NCI-H345 (cell line): Measurements from ENCODE around the gene SLC35F2.
"Not testable (repeated sequence)": the region's sequence is repeated elsewhere in the genome, so short reads cannot be mapped to it uniquely, and the experiment has no call there.

Source experiments
- DNase-seq: peaks from one replicate; lab custom pipeline; 2025; lab: John Stamatoyannopoulos, UW

Gene SLC35F2

GRCh38 chr11:107842412-107843100 lies 16.0 kb downstream of the SLC35F2 start:
- no peak for DNase-seq

- DNase-seq, result no peak
Measured at GRCh38 chr11:107840129-107840484, 18.5 kb downstream of the SLC35F2 start.

- DNase-seq, result no peak
Measured at GRCh38 chr11:107836851-107837250, 21.7 kb downstream of the SLC35F2 start.

DNA sequence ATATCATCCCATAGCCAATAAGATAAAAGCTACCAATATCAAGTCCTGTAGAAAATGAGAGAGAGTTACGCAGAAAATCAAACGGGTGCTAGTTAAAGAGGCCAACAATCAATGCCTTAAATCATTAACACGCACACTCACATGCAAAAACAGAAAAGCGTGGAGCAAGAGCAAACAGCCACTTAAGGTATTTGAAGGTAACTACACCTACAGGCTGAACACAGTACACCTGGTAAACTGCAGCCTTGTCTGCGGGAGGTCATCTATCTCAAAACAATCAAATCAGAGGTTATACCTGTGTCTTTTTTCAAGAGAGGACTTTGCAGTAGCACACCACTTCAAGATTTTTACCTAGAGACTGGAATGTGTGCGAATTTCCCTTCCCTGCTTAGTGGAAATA lies 23.6 kb downstream of the SLC35F2 start:
- no peak for DNase-seq

DNA sequence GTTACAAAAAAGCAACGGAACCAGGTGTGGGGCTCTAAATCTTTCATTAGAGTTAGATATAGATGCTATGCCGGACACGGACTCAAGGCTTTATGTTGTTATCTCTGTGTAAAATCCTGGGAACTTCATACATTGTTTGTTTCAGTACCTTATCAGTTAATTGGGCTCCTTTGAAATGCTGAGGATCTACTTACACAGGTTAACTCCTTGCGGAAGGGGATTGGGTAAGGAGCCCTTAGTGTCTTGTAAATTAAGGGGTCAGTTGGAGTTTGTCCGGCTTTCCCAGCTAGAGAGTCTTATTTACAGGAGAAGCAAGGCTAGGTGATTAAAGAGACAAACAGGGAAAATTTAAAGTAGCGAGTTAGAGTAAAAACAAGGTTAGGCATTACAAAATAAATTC lies 24.7 kb downstream of the SLC35F2 start:
- DNase-seq, result not testable (repeated sequence)

- no peak for DNase-seq
Measured at GRCh38 chr11:107830915-107831540, 27.6 kb downstream of the SLC35F2 start.

DNA sequence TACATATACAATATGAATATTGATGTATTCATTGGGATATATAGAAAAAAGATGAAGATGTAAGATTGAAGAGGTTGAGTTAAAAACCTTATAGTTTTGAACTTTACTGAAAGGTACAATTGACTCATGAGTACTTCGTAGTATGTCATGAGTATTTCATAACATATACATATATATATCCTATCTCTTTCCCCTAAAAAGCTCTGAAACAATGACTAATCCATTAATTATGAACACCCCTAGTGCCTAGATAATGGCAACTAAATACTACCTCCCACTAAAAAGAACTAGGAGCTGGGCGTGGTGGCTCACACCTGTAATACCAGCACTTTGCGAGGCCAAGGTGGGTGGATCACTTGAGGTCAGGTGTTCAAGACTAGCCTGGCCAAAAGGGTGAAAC lies 31.5 kb downstream of the SLC35F2 start:
- no peak for DNase-seq

GRCh38 chr11:107825875-107826274 lies 32.7 kb downstream of the SLC35F2 start:
- no peak for DNase-seq

GRCh38 chr11:107824668-107825369 lies 33.8 kb downstream of the SLC35F2 start:
- DNase-seq, result no peak

- DNase-seq, result no peak
Measured at GRCh38 chr11:107821199-107821927, 37.2 kb downstream of the SLC35F2 start.

DNA sequence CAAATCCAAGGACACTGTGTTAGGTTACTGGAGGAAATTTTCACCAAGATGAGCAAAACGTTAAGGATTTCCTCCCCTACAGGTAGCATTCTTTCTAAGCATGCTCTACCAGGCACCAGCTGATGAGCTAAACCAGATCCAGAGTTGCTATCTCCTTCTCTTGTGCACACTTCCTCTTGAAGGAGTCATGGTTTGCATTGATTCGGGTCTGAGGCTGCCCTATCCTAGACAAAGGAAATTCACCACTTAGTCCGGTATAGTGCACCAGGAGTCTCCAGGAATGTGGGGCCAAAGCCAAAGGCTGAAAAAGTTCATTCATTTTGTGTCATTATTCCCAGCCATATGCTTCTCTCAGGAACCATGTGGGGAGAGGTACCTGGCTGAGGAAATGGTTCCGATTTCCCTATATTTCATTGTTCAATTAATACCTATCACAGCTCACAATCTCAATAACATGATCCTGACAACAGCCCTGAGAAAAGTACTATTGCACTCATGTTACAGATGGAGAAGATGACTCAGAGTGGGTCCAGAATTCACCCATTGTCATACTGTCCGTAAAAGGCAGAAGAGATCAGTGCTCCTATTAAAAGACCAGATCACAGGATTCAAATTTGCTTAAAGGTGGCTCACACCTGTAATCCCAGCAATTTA lies 39.1 kb downstream of the SLC35F2 start:
- DNase-seq, result no peak

GRCh38 chr11:107818491-107818890 lies 40.1 kb downstream of the SLC35F2 start:
- DNase-seq, result no peak

GRCh38 chr11:107816028-107816427 lies 42.6 kb downstream of the SLC35F2 start:
- DNase-seq, result no peak

DNA sequence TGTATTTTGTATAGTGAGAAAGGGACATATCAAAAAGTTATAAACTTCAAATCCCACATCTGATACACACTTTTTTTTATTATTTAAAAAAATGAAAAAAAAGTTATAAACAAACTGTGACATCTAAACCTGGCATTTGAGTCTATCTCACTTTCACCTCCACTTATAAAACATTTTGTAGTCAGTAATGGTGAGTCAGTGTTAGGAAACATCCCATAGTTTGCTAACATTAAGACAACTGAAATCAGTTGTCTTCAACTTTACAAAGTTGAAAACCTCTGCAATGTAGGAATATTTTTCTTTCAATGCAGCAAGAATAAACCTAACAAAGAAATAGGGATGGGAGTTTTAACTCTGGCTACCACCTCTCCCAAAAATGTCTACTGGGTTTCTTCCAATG lies 47.7 kb downstream of the SLC35F2 start:
- DNase-seq, result no peak

DNA sequence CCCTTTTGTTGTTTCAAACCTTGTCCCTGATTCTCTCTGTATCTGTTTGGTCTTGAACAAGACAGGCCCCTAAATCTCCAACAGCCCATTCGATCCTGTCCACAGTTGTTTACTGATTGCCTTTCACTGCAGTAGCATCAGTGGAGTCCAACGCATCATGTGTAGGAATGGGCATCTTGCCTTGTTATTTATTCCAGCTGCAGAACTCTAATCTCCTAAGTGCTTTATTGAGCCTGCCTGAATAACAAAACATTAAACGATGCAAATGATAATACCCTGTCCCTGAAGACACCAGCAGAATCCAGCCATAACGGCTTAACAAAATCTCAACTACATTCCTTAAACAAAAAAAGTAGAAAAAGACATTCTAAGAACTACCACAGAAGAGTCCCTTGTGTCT lies 50.1 kb downstream of the SLC35F2 start:
- no peak for DNase-seq

GRCh38 chr11:107804971-107805370 lies 53.6 kb downstream of the SLC35F2 start:
- DNase-seq, result no peak

DNA sequence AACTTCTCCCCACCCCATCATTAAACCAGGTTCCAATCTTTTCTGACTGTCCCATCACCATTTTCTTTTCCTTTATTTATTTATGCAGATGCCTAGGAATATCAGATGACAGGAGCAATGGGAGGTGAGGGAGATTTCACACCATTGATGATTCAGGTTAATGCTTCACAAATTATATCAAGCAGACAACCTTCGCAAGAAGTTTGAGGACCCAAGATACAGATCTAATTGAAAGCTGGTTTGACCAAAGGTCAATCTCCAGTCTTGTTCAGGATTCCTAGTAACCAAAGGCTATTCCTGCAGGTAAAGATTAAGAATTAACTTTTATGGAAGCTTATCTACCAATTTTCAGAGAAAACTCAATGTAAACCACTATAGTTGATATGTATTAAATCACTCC lies 54.4 kb downstream of the SLC35F2 start:
- DNase-seq, result no peak

DNA sequence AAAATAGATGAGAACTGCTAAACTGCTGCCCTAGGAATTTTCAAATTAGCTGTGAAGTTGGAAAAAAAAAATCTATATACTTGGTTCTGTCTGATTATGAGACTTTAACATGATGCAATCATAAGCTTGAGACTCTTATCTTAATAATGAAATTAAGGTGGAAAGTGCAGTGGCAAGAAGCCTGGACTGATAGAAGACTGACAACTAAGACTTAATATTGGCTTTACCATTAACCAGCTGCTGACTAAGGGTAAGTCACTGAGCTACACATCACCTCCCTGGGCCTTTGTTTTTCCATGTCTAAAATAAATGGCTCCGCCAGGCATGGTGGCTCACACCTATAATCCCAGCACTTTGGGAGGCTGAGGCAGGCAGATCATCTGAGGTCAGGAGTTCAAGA lies 56.9 kb downstream of the SLC35F2 start:
- DNase-seq, result no peak

DNA sequence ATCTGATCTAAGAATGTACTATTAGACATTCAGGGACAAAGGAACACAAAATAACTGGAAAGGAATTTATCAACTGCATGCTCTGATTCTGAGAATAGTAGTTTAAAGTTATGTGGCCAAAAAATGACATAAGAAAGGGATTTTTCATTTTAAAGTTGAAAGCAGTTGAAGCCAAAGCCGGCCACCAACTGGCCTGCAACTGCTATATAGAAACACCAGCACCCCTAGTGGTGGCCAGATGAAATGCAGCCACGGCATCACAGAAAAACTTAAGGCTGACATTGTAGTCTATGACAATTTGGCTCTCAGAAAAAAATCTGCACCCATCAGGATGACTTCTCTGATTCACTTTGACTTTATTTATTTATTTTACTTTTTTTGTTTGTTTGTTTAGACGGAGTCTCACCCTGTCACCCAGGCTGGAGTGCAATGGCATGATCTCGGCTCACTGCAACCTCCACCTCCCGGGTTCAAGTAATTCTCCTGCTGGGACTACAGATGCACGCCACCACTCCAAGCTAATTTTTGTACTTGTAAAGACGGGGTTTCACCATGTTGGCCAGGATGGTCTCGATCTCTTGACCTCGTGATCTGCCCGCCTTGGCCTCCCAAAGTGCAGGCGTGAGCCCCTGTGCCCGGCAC lies 59.2 kb downstream of the SLC35F2 start:
- DNase-seq, result peak; percentile 44

DNA sequence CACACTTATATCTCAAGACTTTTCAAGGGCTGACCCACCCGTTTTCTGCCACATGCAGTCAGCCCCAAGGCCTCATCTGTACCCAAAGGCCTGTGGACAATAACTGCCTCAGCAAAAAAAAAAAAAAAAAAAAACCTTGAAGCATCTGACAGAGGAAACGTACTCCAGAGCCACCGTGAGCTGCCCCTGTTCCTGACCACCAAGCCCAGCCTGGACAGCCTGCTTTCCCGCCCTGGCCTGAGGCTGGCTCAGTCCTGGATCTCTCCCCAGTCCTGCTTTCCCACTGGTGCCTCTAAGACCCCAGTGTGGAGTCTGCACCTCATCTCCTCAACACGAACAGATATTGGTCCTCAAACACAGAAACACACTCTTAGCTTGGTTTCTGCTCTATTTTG lies 66.5 kb downstream of the SLC35F2 start:
- no peak for DNase-seq

- no peak for DNase-seq
Measured at GRCh38 chr11:107791343-107792048, 67.1 kb downstream of the SLC35F2 start.
